ENCODE results near the gene PLEKHM3.

DNA sequence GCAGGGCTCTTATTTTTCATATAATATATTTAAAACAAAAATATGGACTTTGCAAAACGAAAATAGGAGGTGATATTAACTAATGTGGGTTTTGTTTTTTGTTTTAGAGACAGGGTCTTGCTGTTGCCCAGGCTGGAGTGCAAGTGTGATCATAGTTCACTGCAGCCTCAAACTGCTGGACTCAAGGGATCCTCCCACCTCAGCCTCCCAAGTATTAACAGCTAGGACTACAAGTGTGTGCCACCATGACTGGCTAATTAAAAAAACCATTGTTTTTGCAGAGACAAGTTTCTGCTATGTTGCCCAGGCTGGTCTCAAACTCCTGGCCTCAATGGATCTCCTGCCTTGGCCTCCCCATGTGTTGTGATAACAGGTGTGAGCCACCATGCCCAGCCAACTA is 185.2 kb downstream of the PLEKHM3 start:
- TF ChIP-seq, protein P1, sequence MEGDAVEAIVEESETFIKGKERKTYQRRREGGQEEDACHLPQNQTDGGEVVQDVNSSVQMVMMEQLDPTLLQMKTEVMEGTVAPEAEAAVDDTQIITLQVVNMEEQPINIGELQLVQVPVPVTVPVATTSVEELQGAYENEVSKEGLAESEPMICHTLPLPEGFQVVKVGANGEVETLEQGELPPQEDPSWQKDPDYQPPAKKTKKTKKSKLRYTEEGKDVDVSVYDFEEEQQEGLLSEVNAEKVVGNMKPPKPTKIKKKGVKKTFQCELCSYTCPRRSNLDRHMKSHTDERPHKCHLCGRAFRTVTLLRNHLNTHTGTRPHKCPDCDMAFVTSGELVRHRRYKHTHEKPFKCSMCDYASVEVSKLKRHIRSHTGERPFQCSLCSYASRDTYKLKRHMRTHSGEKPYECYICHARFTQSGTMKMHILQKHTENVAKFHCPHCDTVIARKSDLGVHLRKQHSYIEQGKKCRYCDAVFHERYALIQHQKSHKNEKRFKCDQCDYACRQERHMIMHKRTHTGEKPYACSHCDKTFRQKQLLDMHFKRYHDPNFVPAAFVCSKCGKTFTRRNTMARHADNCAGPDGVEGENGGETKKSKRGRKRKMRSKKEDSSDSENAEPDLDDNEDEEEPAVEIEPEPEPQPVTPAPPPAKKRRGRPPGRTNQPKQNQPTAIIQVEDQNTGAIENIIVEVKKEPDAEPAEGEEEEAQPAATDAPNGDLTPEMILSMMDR (conservative IDR thresholded peaks at IDR 0.05; ENCODE audit: low read length), result no peak
- TF ChIP-seq EZH2phosphoT487 (IDR thresholded peaks at IDR 0.05; ENCODE audit: borderline replicate concordance), result no peak
